ENCODE data around the gene PTGR3.

Gene PTGR3

DNA sequence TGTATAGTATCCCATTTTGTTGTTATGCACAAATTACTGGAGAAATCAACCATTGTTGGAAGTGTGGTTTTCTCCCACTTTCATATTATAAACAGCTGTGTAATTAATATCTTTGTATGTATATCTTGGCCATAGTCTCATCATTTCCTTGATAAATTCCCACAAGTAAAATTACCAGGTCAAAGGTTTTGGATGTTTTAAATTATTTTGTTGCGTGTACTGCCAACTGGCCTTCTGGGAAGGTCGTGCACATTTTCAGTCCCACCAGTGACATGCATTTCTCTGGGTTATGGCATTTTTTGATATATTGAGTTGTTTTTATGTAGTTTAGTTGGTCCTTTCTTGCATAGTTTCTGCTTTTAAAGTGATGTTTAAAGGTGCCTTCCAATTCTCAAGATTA lies 43.2 kb upstream of the PTGR3 start:
- TF ChIP-seq CTCF (IDR thresholded peaks at IDR 0.05; ENCODE audit: extremely low read depth, insufficient read depth, missing control alignments) = no peak
- in situ Hi-C loops (cut with MboI; ENCODE audit: low pct_unique_long_range_greater_than_20kb, low sequenced_read_pairs, unreplicated experiment) = no loop called here

GRCh38 chr18:75251466-75251865 lies 42.5 kb upstream of the PTGR3 start:
- in situ Hi-C loops (cut with MboI; ENCODE audit: low pct_unique_long_range_greater_than_20kb, low sequenced_read_pairs, unreplicated experiment) = no loop called here
- no peak for TF ChIP-seq CTCF (IDR thresholded peaks at IDR 0.05; ENCODE audit: extremely low read depth, insufficient read depth, missing control alignments)
- DNase-seq (ENCODE audit: low spot score) = no peak

More for the DNA sequence above, 43.2 kb upstream of the PTGR3 start:
- no peak for DNase-seq (ENCODE audit: low spot score)

GRCh38 chr18:75250471-75250821 lies 41.5 kb upstream of the PTGR3 start:
- in situ Hi-C loops (cut with MboI; ENCODE audit: low pct_unique_long_range_greater_than_20kb, low sequenced_read_pairs, unreplicated experiment) = no loop called here
- TF ChIP-seq CTCF (IDR thresholded peaks at IDR 0.05; ENCODE audit: extremely low read depth, insufficient read depth, missing control alignments) = no peak

DNA sequence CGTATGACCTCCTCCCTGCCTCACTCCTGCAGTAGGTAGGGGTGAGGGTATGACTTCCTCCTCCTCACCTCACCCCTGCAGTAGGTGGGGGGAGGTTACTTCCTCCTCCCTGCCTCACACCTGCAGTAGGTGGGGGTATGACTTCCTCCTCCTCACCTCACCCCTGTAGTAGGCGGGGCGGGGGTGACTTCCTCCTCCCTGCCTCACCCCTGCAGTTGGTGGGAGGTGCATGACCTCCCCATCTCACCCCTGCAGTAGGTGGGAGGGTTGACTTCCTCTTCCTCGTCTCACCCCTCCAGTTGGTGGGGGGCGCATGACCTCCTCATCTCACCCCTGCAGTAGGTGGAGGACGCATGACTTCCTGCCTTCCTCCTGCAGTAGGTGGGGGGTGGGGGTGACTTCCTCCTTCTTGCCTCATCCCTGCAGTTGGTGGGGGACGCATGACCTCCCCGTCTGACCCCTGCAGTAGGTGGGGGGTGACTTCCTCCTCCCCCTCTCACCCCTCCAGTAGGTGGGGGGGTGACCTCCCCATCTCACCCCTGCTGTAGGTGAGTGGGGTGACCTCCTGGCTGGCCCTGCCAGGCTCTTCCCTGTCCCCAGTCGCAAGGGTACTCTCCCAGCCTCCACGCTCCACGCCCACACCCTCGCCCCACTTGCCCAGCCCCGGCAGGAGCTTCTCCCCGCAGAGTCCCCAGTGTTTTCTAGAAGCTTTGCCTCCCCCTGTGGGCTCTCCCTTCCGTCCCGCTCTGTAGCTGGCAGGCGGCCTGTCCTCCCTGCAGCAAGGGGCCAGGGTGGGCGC lies 40.9 kb upstream of the PTGR3 start:
- in situ Hi-C loops (cut with MboI; ENCODE audit: low pct_unique_long_range_greater_than_20kb, low sequenced_read_pairs, unreplicated experiment) = no loop called here
- no peak for TF ChIP-seq CTCF (IDR thresholded peaks at IDR 0.05; ENCODE audit: extremely low read depth, insufficient read depth, missing control alignments)
- DNase-seq (ENCODE audit: low spot score) = no peak

More at GRCh38 chr18:75250471-75250821, 41.5 kb upstream of the PTGR3 start:
- DNase-seq (ENCODE audit: low spot score) = no peak

DNA sequence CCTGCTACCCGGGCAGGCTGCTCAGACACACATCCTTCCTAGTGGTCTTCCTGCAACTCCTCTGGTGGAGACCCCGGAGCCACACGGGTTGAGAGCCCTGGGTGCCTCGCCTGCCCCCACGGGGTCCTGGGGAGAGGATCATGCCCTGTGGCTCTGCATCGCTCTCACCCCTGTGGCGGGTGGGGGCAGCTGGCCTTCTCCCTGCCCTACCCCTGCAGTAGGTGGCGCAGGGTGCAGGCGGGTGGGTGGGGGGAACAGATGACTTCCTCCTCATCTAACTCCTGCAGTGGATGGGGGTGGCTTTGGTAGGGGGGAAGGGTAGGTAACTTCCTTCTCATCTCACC lies 40.2 kb upstream of the PTGR3 start:
- TF ChIP-seq CTCF (IDR thresholded peaks at IDR 0.05; ENCODE audit: extremely low read depth, insufficient read depth, missing control alignments) = no peak

DNA sequence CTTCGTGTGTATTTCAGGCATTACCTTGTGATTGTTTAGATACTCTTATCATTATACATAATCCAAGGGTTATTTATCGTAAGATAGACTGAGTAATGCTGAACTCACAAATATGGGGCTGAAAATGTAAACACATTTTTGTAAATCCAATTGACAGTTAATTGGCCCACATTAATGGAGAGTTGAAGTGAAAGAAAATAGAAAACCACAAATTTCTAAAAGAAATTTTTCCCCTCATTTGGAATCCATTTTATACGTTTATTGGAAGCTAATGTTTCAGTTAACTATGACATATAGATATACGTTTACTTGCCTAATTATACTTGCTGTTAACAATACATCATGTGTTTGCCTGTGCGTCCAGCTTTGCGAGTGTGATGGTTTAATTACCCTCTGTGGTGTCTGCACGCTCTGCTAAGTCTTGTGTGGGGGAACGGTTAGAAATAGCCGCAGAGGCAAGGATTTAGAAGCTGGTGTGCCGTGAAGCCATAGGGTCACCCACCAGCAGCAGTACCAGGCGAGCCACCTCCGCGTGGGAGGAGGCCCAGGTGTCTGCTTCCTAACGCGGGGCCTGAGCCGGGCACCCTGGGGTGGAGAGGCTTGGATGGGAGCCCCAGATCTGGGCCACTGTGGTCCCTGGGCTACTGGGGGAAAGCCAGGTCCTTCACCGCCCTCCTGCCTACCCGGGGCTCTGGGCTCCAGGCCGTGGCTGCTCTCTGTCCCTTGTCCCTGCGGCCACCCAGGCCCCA lies 39.7 kb upstream of the PTGR3 start:
- in situ Hi-C loops (cut with MboI; ENCODE audit: low pct_unique_long_range_greater_than_20kb, low sequenced_read_pairs, unreplicated experiment) = no loop called here
- TF ChIP-seq CTCF (IDR thresholded peaks at IDR 0.05; ENCODE audit: extremely low read depth, insufficient read depth, missing control alignments) = no peak
- no peak for DNase-seq (ENCODE audit: low spot score)

More for the DNA sequence above, 40.2 kb upstream of the PTGR3 start:
- in situ Hi-C loops (cut with MboI; ENCODE audit: low pct_unique_long_range_greater_than_20kb, low sequenced_read_pairs, unreplicated experiment) = no loop called here
- no peak for DNase-seq (ENCODE audit: low spot score)
